Measurements from ENCODE around the gene TSEN34.

Gene TSEN34

DNA sequence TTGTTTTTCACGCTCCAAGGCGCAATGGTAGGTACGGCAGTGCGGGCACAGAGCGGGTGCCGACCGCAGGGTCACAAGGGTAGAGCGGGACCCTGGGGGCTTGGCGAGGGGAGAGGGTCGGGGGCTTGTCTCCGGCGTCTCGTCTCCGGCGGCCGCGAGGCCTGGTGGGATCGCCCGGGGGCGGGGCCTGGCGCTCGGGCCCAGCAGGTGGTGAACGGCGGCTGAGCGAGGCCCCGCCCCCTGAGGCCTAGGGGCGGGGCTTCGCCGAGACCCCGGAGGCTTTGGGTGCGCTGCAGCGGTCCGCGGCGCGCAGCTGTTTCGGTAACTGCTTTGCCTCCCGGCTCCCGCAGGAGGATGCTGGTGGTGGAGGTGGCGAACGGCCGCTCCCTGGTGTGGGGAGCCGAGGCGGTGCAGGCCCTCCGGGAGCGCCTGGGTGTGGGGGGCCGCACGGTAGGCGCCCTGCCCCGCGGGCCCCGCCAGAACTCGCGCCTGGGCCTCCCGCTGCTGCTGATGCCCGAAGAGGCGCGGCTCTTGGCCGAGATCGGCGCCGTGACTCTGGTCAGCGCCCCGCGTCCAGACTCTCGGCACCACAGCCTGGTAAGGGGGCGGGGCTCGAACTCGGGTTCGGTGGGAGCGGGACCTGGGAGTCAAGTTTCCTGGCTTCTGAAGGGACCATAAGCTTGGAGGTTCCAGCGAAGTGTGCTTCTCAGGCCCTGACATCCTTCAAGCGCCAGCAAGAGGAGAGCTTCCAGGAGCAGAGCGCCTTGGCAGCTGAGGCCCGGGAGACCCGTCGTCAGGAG lies at the start of gene TSEN34:
TSEN34 (plus strand) TSS at position 298 of the 800 bp plus-strand sequence; CDS start at position 355, 57 bp downstream.
- DNase-seq (ENCODE audit: low read depth in 2 of 2), result peak; percentile 40 to 55

DNA sequence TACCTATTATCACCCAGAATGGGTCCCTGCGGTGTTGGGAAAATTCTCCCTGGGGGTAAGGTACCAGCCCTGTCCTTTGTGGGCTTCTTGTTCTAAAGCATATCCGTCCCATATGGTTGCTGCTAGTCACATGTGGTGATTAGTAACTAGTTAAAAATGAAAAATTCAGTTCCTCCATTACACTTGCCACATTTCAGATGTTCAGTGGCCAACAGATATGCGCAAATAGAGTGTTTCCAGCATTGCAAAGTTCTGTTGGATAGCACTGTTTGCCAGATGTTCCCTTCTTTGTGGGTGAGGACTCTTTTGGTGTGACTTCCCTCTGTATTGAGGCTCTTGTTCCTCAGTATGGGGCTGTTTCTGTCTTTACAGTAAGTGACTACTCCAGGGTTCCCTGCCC lies 49.8 kb upstream of the TSEN34 start:
- peak; percentile 24 to 40 for DNase-seq (ENCODE audit: low read depth in 2 of 2)

DNA sequence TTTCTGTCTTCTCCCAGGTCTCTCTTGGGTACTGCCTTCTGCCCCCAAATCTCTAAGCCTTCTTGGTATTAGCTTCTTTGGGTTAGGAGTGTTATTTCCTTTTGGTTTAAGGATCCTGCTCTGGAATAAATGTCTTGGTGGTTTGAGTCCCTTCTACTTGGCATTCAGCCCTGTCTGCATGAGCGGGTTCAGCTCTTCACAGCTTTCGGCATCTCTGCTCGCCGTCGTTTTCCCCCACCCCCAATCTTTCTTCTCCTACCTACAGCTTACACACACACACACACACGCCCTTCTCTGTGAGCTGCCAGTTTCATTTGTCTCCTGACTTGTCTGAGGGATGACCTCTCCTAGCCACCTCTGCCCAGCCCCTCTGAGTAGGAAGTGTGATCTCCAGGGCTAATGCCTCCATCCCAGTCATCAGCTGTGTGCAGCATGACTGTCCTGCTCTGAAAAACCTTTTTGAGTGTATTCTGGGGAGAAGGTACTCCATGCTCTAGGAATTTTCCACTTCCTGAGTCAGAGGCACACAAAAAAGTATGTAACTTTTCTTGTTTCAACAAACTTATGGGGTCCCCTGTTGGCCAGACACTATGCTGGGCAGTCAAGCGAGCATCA lies 48.8 kb upstream of the TSEN34 start:
- no peak for DNase-seq (ENCODE audit: low read depth in 2 of 2)

DNA sequence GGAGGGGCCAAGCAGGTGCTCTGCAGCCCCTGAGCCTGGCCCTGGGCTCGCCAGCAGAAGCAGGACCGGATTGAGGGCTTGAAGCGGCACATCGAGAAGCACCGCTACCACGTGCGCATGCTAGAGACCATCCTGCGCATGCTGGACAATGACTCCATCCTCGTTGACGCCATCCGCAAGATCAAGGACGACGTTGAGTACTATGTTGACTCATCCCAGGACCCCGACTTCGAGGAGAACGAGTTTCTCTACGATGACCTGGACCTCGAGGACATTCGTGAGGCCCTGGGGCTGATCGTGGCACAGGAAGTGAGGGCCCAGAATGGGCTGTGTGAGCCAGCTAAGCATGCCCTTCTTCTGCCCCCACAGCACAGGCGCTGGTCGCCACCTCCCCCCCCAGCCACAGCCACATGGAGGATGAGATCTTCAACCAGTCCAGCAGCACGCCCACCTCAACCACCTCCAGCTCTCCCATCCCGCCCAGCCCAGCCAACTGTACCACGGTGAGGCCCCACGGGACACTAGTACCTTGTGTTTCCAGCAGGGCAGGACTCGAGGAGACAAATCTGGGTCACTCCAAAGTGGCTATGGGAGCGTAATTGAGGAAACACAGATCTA lies 45.5 kb upstream of the TSEN34 start:
- DNase-seq (ENCODE audit: low read depth in 2 of 2), result no peak

- DNase-seq (ENCODE audit: low read depth in 2 of 2), result no peak
Measured at GRCh38 chr19:54147676-54148075, 43.4 kb upstream of the TSEN34 start.

DNA sequence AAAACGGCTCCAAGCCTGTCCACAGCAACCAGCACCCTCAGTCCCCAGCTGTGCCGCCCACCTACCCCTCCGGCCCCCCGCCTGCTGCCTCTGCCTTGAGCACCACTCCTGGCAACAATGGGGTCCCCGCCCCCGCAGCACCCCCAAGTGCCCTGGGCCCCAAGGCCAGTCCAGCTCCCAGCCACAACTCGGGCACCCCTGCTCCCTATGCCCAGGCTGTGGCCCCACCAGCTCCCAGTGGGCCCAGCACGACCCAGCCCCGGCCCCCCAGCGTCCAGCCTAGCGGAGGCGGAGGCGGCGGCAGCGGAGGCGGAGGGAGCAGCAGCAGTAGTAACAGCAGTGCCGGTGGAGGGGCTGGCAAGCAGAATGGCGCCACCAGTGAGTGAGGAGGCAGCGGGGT lies 43.0 kb upstream of the TSEN34 start:
- no peak for DNase-seq (ENCODE audit: low read depth in 2 of 2)

DNA sequence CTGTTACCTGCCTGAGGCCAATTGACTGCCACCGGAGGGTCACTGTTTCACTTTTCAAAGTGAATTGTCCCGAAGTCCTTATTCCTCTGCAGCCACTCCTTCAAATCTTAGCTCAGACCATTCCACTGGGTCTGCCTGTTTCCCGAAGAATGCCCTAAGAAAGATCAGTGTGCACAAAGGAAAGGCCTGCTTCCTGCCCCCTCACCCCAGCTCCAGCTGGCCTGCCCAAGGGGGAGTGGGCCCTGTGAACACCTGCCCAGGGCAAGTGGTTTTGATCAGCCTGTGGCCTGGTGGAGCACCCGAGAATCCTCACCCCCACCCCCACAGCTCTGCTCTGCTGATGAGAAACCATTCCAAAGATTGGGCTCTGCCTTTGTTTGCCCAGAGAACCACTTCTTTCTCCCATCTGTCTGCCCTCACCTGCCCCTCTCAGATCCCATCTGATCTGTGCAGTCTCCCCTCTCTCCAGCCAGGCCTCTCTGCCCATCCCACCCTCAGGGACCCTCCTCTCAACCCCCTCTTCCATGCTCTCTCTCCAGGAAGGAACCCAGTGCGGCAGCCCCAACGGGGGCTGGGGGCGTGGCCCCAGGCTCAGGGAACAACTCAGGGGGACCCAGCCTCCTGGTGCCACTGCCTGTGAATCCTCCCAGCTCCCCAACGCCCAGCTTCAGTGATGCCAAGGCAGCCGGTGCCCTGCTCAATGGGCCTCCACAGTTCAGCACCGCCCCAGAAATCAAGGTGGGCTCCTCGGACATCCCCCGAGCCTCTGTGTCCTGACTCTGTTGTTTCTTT lies 41.9 kb upstream of the TSEN34 start:
- no peak for DNase-seq (ENCODE audit: low read depth in 2 of 2)

GRCh38 chr19:54151362-54152035 lies 39.6 kb upstream of the TSEN34 start:
- DNase-seq (ENCODE audit: low read depth in 2 of 2), result no peak

DNA sequence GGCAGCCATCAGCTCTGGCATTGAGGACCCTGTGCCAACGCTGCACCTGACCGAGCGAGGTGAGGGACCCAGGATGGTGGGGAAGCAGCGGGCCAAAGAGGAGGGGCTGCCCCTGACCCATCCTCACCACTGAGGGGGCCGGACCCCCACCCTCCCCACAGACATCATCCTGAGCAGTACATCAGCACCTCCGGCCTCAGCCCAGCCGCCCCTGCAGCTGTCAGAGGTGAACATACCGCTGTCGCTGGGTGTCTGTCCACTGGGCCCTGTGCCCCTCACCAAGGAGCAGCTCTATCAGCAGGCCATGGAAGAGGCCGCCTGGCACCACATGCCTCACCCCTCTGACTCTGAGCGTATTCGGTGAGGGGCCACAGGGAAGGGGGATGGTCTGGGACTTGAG lies 38.8 kb upstream of the TSEN34 start:
- no peak for DNase-seq (ENCODE audit: low read depth in 2 of 2)

- no peak for DNase-seq (ENCODE audit: low read depth in 2 of 2)
Measured at GRCh38 chr19:54152878-54153524, 38.1 kb upstream of the TSEN34 start.

DNA sequence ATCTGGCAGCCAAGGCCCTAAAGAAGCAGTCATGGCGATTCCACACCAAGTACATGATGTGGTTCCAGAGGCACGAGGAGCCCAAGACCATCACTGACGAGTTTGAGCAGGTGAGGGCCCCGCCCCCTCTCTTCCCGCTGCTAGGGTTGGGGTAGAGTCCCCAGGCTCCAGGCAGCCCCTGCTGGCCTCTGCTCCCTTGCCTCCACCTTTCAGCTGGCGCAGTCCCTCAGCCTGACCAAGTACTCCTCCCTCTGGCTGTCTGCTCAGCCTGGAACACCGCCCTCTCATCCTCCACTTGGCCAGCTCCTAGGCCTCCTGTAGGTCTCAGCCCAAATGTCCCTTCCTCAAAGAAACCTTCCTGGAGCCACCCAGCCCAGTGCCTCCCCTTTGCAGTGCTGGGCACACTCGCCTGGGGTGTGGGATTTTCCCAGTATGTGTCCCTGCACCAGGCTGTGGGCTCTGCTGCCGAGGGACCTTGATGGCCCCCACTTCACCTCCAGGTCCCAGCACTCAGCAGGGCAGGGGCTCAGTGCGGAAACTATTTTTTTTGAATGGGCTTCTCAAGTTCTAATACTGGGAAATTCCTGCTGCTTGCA lies 37.3 kb upstream of the TSEN34 start:
- no peak for DNase-seq (ENCODE audit: low read depth in 2 of 2)

DNA sequence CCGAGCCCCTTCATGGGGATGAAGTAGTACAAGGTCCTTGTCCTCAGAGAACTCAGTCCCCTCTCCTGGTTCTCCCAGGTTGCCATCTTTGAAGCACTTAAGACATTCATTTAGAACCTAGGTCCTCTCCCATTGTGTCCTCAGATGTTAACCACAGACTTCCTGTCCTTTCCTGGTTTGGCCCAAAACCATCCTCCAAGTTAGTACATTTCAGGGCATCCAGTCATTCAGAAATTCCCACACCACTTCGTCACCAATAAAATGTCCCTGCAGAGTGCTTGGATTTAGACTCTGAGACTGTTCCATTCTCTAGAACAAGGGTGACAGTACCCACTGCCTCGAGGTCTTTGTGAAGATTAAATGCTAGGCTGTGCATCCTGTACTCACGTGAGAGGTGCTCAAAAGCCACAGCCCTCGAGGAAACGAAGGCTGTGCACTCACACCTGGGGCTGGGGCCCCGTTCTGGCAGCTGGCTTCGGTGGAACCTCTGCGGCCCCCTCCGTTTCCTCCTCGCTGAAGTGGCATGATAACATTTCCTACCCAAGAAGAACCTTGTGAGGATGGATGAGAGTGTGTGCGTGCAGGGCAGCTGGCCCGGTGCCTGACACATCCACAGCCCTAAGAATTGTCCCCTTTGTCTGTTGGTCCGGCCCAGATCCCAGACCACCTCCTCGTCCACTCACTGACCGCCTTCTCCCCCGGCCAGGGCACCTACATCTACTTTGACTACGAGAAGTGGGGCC lies 36.3 kb upstream of the TSEN34 start:
- no peak for DNase-seq (ENCODE audit: low read depth in 2 of 2)

- DNase-seq (ENCODE audit: low read depth in 2 of 2), result no peak
Measured at GRCh38 chr19:54155694-54156093, 35.4 kb upstream of the TSEN34 start.

- DNase-seq (ENCODE audit: low read depth in 2 of 2), result no peak
Measured at GRCh38 chr19:54156490-54156889, 34.6 kb upstream of the TSEN34 start.

- no peak for DNase-seq (ENCODE audit: low read depth in 2 of 2)
Measured at GRCh38 chr19:54156953-54157352, 34.2 kb upstream of the TSEN34 start.

GRCh38 chr19:54158812-54159351 lies 32.2 kb upstream of the TSEN34 start:
- DNase-seq (ENCODE audit: low read depth in 2 of 2), result no peak

- DNase-seq (ENCODE audit: low read depth in 2 of 2), result peak; percentile 100
Measured at GRCh38 chr19:54159352-54160181, 31.5 kb upstream of the TSEN34 start, which contains the start of gene LENG1. LENG1 (minus strand) TSS chr19:54159721; CDS start chr19:54159695, 26 bp downstream.

- DNase-seq (ENCODE audit: low read depth in 2 of 2), result no peak
Measured at GRCh38 chr19:54160182-54160811, 30.8 kb upstream of the TSEN34 start.

All from fibroblast of skin of left biceps (primary cell).